Subcutaneous adipose tissue (tissue), 4 donors: ENCODE results near the gene OR10H1. TPM values are rescaled to one million over a fixed set of nuclear protein-coding genes. Genes with fewer than 3 reads are reported as not detected.

Experiments
- CTCF ChIP-seq: fragments of 450-650 bp; IDR thresholded peaks from one replicate; pipeline ENCODE4 v1.5.1; 2016; ENCODE audit warnings: low read depth, mild to moderate bottlenecking, control low read depth, antibody characterized with exemption, moderate library complexity
- total RNA-seq, 4 donors: library from RNA; depleted of rRNA; stranded (reverse); fragments of >200 nt; gene quantifications; one replicate each; pipeline ENCODE4 v1.1.0, GENCODE V29; 2016

The OR10H1 gene
- total RNA-seq, 4 donors from 2014 or later: not detected

- no peak for TF ChIP-seq CTCF
Measured at GRCh38 chr19:15846923-15847322, 31.5 kb upstream of the OR10H1 start.

- TF ChIP-seq CTCF: no peak
Measured at GRCh38 chr19:15843203-15843893, 27.9 kb upstream of the OR10H1 start.

GRCh38 chr19:15841875-15842569, 26.6 kb upstream of the OR10H1 start:
- TF ChIP-seq CTCF: no peak

GRCh38 chr19:15840833-15841232, 25.4 kb upstream of the OR10H1 start:
- no peak for TF ChIP-seq CTCF

GRCh38 chr19:15838351-15838750, 22.9 kb upstream of the OR10H1 start:
- TF ChIP-seq CTCF: no peak

GRCh38 chr19:15837221-15837731, 21.8 kb upstream of the OR10H1 start:
- no peak for TF ChIP-seq CTCF
